Measurements from ENCODE around the gene FOLR1. TPM values are rescaled to one million over a fixed set of nuclear protein-coding genes. Genes with fewer than 3 reads are reported as not detected.
"Not testable (repeated sequence)": the region's sequence is repeated elsewhere in the genome, so short reads cannot be mapped to it uniquely, and the experiment has no call there.

FOLR1 gene
- polyA plus RNA-seq (ENCODE audit: insufficient read length in 4 of 4) = 10 to 100 TPM; 44.9 to 64.6 (median 53.2) TPM

DNA sequence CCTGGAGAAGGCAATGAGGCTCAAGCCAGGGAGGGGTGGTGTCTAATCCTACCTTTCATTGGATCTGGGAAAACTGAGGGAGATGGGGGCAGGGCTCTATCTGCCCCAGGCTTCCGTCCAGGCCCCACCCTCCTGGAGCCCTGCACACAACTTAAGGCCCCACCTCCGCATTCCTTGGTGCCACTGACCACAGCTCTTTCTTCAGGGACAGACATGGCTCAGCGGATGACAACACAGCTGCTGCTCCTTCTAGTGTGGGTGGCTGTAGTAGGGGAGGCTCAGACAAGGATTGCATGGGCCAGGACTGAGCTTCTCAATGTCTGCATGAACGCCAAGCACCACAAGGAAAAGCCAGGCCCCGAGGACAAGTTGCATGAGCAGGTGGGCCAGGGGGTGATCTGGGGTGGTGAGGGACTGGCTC lies at the start of gene FOLR1:
Gene FOLR1, plus strand, starts transcription at position 180 of the 421 bp plus-strand sequence. Its CDS starts 34 bp downstream, at position 214.
- DNase-seq (ENCODE audit: low read depth in 4 of 4, low spot score in 3 of 4) = no peak

DNA sequence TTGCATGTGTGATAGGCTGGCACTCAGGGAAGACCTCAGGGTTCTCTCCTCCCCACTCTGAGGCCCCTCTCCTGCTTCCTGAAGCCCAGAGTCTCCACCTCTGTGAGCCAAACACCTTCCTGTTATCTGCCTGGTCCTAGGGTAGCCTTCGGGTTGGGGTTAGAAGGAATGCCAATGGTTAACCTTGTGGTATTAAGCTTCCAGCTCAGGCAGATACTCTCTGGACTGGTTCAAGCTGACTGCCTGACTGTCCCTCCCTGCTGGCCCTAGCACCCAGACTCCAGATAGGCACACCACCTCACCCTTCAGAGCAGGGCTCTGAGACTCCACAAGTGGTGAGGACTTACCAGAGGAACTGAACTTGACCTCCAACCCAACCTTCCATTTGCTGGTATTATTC lies 49.4 kb upstream of the FOLR1 start:
- not testable (repeated sequence) for DNase-seq (ENCODE audit: low read depth in 4 of 4, low spot score in 3 of 4)

DNA sequence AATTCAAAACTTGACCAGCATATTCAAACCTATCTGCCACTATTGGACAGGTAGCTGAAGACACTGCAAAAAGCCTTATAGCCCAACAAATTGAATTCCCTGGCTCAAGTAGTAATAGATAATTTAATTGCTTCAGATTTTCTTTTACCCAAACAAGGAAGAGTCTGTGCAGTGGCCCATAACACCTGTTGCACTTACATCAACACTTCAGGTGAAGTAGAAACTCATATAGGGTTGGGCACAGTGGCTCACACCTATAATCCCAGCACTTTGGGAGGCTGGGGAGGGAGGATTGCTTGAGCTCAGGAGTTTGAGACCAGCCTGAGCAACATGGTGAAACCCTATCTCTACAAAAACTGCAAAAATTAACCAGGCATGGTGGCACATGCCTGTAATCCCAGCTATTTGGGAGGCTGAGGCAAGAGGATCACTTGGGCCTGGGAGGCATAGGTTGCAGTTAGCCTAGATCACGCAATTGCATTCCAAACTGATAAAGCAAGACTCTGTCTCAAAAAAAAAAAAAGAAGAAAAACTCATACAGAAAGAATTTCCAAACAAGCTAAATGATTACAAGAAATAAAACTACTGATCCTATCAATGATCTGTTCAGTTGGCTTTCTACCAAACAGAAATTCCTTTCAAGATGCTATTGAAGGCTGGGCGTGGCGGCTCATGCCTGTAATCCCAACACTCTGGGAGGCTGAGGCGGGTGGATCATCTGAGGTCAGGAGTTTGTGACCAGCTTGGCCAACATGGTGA lies 47.0 kb upstream of the FOLR1 start:
- DNase-seq (ENCODE audit: low read depth in 4 of 4, low spot score in 3 of 4) = no peak

DNA sequence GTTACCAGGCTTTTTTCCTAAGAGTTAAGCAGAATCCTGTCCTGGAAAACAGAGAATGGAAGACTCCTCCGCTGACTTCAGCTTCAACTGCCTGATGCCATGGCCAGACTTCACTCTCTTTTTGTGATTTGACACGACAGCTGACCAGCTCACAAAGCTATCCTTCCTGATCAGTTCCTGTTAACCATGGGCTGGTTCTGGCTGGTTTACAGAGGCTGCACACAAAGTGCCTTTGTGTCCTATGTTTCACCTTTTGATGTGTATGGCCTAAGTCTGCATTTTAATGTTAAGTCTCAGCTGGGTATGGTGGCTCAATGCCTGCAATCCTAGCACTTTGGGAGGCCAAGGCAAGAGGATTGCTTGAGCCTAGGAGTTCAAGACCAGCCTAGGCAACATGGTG lies 45.3 kb upstream of the FOLR1 start:
- DNase-seq (ENCODE audit: low read depth in 4 of 4, low spot score in 3 of 4) = no peak

DNA sequence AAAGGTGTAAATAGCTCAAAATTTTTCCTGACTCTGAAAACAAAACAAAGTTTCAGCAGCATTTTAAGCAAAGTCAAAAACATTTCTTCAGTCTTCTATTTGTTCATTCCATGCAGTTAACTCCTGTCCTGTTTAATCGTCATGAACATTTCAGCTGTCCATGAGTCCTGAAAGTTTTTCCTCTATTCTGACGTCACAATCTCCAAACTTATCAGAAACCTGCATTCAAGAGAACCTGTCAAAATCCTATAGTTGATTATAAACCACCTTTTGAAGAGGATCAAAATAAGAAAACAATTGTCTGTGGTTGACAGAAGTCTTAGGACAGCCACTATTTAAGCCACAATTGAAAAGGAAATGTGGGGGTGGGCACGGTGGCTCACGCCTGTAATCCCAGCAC lies 41.1 kb upstream of the FOLR1 start:
- DNase-seq (ENCODE audit: low read depth in 4 of 4, low spot score in 3 of 4) = no peak

DNA sequence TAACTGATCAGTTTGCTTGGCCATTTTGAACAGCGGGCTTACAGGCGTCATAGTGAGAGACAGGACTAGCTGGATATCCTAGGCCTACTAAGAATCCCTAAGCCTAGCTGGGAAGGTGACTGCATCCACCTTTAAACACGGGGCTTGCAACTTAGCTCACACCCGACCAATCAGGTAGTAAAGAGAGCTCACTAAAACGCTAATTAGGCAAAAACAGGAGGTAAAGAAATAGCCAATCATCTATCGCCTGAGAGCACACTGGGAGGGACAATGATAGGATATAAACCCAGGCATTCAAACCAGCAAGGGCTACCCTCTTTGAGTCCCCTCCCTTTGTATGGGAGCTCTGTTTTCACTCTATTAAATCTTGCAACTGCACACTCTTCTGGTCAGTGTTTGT lies 38.1 kb upstream of the FOLR1 start:
- not testable (repeated sequence) for DNase-seq (ENCODE audit: low read depth in 4 of 4, low spot score in 3 of 4)

DNA sequence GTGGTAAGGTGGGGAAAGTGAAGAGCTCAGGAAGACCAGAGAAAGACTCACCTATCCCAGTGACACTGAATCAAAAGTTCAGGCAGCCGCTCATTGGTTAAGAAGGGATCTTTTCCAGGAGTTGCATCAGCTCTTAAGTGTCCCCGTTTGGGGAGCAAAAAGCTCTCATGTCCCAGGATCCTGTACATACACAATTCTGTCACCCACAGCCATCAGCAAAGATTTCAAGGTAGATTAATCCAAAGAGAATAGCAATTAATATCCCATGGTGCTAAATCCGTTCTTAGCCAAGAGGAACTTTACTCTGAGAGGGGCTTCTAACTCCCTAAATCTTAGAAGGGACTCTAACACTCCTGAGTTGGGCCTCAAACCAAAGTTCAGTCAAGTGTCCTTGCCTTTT lies 37.1 kb upstream of the FOLR1 start:
- no peak for DNase-seq (ENCODE audit: low read depth in 4 of 4, low spot score in 3 of 4)

DNA sequence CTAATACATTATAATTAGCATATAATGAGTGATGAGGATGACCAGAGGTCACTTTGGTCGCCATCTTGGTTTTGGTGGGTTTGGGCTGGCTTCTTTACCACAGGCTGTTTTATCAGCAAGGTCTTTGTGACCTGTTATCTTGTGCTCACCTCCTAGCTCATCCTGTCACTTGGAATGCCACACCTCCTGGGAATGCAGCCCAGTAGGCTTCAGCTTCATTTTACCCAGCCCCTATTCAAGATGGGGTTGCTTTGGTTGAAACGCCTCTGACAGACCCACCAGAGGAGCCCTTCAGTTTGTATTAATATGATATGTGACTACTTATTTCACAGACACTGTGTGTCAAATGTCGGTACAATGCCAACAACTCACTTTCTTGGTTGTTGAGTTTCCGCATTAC lies 36.2 kb upstream of the FOLR1 start:
- no peak for DNase-seq (ENCODE audit: low read depth in 4 of 4, low spot score in 3 of 4)

DNA sequence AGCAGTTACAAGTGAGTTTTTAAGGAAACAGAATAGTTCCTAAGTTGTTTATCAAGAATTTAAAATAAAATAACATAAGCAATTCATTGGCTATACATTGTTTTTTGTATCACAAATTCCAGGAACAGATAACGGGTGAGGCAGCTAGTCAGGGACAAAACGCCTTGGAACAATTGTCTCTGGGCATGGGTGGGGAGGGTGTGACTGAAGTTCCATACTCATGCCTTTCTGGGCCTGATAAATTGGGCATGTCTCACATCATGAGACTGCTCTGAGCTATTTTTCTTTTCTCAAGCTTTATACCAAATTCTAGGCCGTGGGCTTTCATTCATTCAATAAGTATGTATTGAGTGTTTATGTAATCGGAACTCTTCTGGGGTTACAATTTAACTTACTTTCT lies 34.8 kb upstream of the FOLR1 start:
- DNase-seq (ENCODE audit: low read depth in 4 of 4, low spot score in 3 of 4) = no peak

DNA sequence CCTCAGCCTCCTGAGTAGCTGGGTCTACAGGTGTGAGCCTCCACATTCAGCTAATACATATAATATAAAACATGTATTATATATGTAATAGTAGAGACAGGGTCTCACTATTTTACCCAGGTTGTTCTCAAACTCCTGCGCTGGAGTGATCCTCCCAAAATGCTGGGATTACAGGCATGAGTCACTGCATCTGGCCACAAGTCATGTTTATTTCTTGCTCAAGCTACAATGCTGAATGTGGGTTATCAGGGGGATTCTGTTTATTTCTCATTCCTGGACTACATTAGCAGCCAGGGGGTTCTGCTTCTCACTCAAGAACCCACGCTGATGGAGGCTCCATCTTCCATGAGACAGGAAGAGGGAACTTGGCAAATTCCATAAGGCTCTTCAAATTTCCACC lies 31.6 kb upstream of the FOLR1 start:
- no peak for DNase-seq (ENCODE audit: low read depth in 4 of 4, low spot score in 3 of 4)

DNA sequence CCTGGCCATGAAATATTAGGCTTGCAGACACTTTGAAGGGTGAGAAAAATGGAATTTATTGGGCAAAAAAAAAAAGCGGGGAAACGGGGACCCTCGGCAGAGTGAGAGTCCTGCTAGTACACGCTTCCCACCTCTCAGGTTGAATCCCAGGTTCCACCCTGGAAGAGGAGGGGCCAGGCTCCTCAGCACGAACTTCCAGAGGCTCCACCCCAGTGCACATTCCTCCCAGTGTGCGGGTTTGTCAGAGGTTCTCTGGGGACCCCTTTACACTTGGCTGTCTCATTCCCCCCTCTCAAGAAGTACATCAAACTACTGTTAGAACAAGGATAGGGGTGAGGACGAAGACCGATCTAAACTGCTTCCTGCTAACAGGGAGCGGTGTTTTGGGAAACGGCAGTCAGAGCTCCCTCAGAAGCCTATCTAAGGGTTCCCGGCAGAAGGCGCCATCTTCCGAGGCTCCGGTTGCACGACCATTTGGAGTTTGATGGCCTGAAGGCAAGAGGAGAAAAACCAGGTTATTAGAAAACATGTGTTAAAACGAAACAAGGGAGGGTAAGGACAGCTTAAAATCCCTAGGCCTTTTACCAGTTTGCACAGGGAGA lies 28.9 kb upstream of the FOLR1 start:
- DNase-seq (ENCODE audit: low read depth in 4 of 4, low spot score in 3 of 4) = no peak

DNA sequence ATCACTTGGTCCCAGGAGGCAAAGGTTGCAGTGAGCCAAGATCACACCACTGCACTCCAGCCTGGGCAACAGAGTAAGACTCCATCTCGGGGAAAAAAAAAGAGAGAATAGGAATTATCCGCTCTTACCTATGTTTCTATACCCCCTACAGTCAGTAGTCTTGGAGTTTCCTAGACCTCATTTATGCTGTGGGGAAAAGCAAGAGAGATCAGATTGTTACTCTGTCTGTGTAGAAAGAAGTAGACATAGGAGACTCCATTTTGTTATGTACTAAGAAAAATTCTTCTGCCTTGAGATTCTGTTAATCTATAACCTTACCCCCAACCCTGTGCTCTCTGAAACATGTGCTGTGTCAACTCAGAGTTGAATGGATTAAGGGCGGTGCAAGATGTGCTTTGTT lies 27.8 kb upstream of the FOLR1 start:
- not testable (repeated sequence) for DNase-seq (ENCODE audit: low read depth in 4 of 4, low spot score in 3 of 4)

DNA sequence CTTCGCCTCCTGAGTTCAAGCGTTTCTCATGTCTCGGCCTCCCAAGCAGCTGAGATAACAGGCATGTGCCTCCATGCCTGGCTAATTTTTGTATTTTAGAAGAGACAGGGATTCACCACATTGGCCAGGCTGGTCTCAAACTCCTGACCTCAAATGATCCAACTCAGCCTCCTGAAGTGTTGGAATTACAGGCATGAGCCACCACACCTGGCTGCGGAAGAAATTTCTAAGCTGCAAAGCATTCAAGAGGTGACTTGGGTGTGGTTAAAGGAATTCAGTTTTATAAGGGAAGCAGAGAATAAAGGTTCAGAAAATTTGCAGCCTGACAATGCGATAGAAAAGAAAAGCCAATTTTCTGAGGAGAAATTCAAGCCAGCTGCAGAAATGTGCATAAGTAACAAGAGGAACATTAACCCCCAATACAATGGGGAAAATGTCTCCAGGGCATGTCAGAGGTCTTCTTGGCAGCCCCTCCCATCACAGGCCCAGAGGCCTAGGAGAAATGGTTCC lies 22.8 kb upstream of the FOLR1 start:
- DNase-seq (ENCODE audit: low read depth in 4 of 4, low spot score in 3 of 4) = not testable (repeated sequence)

DNA sequence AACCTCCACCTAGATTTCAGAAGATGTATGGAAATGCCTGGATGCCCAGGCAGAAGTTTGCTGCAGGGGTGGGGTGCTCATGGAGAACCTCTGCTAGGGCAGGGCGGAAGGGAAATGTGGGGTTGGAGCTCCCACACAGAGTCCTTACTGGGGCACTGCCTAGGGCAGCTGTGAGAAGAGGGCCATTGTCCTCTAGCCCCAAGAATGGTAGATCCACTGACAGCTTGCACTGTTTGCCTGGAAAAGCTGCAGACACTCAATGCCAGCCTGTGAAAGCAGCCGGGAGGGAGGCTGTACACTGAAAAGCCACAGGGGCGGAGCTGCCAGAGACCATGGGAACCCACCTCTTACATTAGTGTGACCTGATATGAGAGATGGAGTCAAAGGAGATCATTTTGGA lies 22.2 kb upstream of the FOLR1 start:
- DNase-seq (ENCODE audit: low read depth in 4 of 4, low spot score in 3 of 4) = not testable (repeated sequence)

DNA sequence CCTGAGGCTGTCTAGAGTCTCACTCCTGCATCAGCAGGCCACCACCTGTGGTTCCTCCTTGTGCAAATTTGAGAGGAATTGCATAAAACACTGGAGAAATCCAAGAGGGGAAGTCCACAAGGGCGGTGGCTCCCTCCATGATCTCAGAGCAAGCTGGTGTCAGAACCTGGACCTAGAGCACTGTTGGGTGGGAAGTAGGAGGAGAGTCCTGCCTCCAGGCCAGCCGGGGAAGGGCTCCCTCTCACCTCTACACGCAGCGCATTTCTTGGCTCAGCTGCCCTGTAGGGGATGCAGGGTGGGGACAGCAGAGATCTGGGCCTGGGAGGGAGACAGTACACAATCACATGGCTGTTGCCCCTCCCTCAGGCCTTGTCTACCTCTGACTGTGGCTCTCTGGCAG lies 19.9 kb upstream of the FOLR1 start:
- not testable (repeated sequence) for DNase-seq (ENCODE audit: low read depth in 4 of 4, low spot score in 3 of 4)

DNA sequence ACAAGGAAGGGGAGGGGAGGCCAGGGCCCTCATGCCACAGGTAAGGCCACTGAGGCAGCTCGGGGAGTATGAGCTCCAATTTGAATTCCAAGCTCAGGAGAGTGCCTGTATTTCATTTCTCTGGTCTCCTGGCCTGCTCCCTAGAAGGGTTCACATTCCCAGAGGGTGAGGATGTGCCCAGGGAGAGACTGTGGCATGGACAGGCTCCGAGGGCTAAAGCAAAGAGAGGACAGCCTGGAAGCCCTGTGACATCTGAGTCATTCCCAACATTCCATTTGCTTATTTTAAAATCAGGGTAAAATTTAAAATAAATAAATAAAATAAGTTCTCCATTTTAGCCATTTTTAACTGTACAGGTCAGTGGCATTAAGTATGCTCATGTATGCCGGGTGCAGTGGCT lies 18.6 kb upstream of the FOLR1 start:
- DNase-seq (ENCODE audit: low read depth in 4 of 4, low spot score in 3 of 4) = no peak

DNA sequence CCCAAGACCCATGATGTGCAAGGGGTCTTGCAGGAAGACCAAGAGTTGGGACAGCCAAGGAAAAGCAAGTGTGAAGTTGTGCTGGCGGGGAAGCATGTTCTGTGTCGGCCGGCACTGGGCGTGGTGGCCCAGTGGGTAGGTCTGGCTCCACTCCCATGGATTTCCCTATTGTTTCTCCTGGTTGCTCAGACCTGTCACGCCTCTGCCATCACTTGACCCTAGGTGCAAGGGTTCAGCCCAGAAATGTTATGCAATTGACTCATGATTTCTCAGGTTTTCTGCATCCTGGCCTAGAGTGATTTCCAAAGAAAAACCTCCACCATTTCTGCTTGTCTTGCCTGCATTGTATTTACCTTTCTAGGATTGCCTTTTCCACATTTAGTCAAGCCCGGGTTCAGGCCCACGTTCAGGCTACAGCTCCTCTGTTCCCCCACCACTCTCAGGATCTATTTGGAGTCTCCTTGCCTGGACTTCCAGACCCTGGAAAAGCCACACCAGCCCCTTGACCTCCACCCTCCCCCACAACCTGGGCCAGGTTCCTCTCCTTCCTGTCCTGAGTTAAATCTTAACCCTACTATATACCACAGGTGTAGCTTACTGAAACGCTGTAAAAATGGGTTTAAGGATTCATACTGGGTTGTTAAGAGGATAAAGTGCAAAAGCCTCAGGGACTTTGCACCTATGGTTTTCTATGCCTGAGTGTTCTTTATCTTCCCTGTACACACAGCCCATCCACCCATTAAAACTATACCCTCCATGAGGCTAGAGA lies 17.5 kb upstream of the FOLR1 start:
- no peak for DNase-seq (ENCODE audit: low read depth in 4 of 4, low spot score in 3 of 4)

DNA sequence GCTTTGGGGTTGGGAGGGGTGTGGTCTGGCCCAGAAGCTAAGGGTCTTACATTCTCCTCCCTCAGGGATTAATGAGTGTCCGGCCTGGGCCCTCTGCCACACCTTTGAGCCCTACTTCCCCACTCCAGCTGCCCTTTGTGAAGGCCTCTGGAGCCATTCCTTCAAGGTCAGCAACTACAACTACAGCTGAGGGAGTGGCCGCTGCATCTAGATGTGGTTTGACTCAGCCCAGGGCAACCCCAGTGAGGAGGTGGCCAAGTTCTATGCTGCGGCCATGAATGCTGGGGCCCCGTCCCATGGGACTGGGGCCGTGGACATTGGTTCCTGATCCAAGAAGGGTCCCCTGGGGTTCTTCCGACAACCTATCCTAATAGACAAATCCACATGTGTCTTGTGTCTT lies 14.3 kb upstream of the FOLR1 start:
- no peak for DNase-seq (ENCODE audit: low read depth in 4 of 4, low spot score in 3 of 4)

DNA sequence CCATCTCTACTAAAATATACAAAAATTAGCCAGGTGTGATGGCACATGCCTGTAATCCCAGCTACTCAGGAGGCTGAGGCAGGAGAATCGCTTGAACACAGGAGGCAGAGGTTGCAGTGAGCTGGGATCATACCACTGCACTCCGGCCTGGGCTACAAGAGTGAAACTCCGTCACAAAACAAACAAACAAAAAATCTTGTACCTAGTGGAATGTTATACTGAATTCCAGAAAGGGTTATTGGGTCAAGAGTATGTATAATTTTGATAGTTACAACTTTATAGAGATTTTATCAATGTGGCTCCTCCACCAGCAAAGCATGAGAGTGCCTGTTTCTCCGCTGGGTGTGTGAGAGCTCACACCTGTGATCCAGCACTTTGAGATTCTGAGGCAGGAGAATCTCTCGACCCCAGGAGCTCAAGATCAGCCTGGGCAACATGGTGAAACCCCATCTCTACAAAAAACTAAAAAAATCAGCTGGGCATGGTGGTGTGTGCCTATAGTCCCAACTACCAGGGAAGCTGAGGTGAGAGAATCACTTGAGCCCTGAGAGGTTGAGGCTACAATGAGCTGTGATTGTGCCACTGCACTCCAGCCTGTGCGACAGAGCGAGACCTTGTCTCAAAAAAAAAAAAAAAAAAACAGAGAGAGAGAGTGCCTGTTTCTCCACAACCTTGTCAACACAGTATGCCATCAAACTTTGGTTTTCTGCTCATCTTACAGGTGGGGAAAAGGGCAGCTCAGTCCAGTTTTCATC lies 12.7 kb upstream of the FOLR1 start:
- DNase-seq (ENCODE audit: low read depth in 4 of 4, low spot score in 3 of 4) = no peak

DNA sequence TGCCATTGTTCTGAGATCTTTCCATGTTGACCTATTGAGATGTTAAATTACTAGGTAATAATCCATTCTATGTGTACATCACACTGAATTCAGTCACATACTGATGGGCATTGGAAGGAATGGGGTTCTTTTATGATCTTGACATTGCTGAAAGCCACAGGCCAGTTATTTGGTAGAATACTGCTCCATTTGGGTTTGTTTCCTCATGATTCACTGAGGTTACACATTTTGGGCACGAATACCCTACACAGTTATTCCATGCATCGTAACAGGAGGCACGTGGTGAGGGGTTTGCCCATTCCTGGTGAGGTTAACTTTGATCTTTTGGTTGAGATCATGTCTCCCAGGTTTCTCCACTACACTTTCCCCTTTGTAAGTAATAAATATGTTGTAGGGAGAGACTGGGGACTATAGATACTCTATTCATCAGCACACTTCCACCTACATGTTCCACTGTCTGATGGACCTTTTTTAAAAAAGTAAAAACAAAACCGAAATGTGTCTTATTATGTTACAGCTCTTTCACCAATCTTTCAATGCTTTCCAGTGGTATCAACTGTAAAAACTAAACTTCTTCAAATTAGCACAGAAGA lies 12.0 kb upstream of the FOLR1 start:
- DNase-seq (ENCODE audit: low read depth in 4 of 4, low spot score in 3 of 4) = no peak
